HepG2 (cell line): Measurements from ENCODE around the gene UTP25. TPM values are rescaled to one million over a fixed set of nuclear protein-coding genes. Genes with fewer than 3 reads are reported as not detected.

Source experiments
- ATAC-seq: fragments of 200-7000 bp; cut with Tn5 transposase; 3 replicates; pipeline ENCODE4 v1.9.1; 2020; ENCODE audit warnings: mild to moderate bottlenecking, moderate library complexity
- BruUV-seq: library from RNA; stranded (reverse); fragments of 400-500 nt; replicated peaks from 2 replicates; lab custom pipeline; 2021; lab: Mats Ljungman, UMichigan
- CTCF ChIA-PET: fragments of 300-600 bp; formaldehyde crosslinking; extraction: SDS; loops from one replicate; lab custom pipeline; 2021; ENCODE audit warnings: low total read pairs, inconsistent platforms, low intra/inter-chr PET ratio; lab: Yijun Ruan, JAX
- POLR2A ChIA-PET: fragments of 350-600 bp; sonication (Branson Sonifier 250); formaldehyde crosslinking; loops from one replicate; lab custom pipeline; 2020; ENCODE audit warnings: antibody characterized with exemption, inconsistent platforms; lab: Yijun Ruan, JAX
- DNase-seq: peaks from one replicate; pipeline ENCODE4 v3.0.0-alpha.2; 2015; ENCODE audit warnings: low spot score
- FAIRE-seq: peaks from 3 replicates; lab custom pipeline; 2011; peaks lifted over from hg19 to GRCh38; lab: Jason Lieb, UNC
- H2AFZ ChIP-seq: one replicate; pipeline ENCODE4 v1.6.1; 2011; ENCODE audit warnings: low read length, inconsistent platforms
- H3K27ac ChIP-seq: fragments of 300-600 bp; 3 replicates; pipeline ENCODE4 v1.8.0; 2011; ENCODE audit warnings: mixed run types, mild to moderate bottlenecking, mixed read lengths, low read length, inconsistent platforms; ENCODE audit not compliant: insufficient read depth; ENCODE audit errors: extremely low read length
- H3K27me3 ChIP-seq, 2 experiments: fragments of 200-600 bp in 1 of 2; 2 replicates in 1 of 2; 3 replicates in 1 of 2; pipeline versions ENCODE4 v1.6.0 to v1.8.0; 2011; ENCODE audit warnings: low read length in 2 of 2, mild to moderate bottlenecking in 2 of 2, moderate library complexity in 2 of 2, inconsistent platforms in 1 of 2; ENCODE audit not compliant: insufficient read depth in 2 of 2, control insufficient read depth in 1 of 2
- H3K36me3 ChIP-seq, 2 experiments: fragments of 200-600 bp in 1 of 2; replicated peaks in 1 of 2; 2 replicates in 1 of 2; 3 replicates in 1 of 2; pipeline versions ENCODE4 v1.5.1 to v1.8.0; 2011; ENCODE audit warnings: low read length in 2 of 2, inconsistent platforms in 1 of 2; ENCODE audit not compliant: insufficient read depth in 2 of 2, control insufficient read depth in 1 of 2
- H3K4me1 ChIP-seq: 2 replicates; pipeline ENCODE4 v1.5.1; 2012; ENCODE audit warnings: low read length, inconsistent platforms; ENCODE audit not compliant: insufficient read depth
- H3K4me2 ChIP-seq: 2 replicates; pipeline ENCODE4 v1.6.0; 2011; ENCODE audit warnings: low read depth, low read length, inconsistent platforms
- H3K4me3 ChIP-seq, 3 experiments: fragments of 200-600 bp in 1 of 3; sonication (generic), shearing (Covaris generic) in 1 of 3; replicated peaks in 1 of 3; 2 replicates each; pipeline ENCODE4 v1.5.1; 2011 to 2016; ENCODE audit warnings: low read length in 3 of 3, inconsistent platforms in 2 of 3, low read depth in 2 of 3, mild to moderate bottlenecking in 2 of 3, control low read depth in 1 of 3, mixed read lengths in 1 of 3; ENCODE audit not compliant: insufficient read depth in 1 of 3
- H3K79me2 ChIP-seq: one replicate; pipeline ENCODE4 v1.6.1; 2011; ENCODE audit warnings: low read length, inconsistent platforms; ENCODE audit not compliant: insufficient read depth
- H3K9ac ChIP-seq: 2 replicates; pipeline ENCODE4 v1.6.0; 2011; ENCODE audit warnings: mild to moderate bottlenecking, low read depth, low read length, inconsistent platforms; ENCODE audit not compliant: insufficient read depth
- H3K9me3 ChIP-seq: 2 replicates; pipeline ENCODE4 v1.5.1; 2012; ENCODE audit warnings: mild to moderate bottlenecking, low read length
- H4K20me1 ChIP-seq: 2 replicates; pipeline ENCODE4 v1.6.0; 2011; ENCODE audit warnings: inconsistent platforms, mild to moderate bottlenecking, low read length, moderate library complexity; ENCODE audit not compliant: insufficient read depth
- ATF7 ChIP-seq, 2 experiments: fragments of 450-650 bp in 1 of 2; sonication (generic) in 1 of 2; formaldehyde crosslinking in 1 of 2; IDR thresholded peaks; 2 replicates each; pipeline versions ENCODE4 v1.4.0 to v1.6.1; 2016 to 2020; ENCODE audit warnings: antibody characterized with exemption in 1 of 2, mild to moderate bottlenecking in 1 of 2, missing genetic modification reagents in 1 of 2
- CHD2 ChIP-seq: IDR thresholded peaks from 2 replicates; pipeline ENCODE4 v1.6.1; 2011; ENCODE audit warnings: low read depth, low read length, improper control_type of control experiment
- FOXO1 ChIP-seq: sonication (generic); formaldehyde crosslinking; IDR thresholded peaks from 2 replicates; pipeline ENCODE4 v1.4.0; 2020; ENCODE audit warnings: missing genetic modification reagents
- GATAD2A ChIP-seq: IDR thresholded peaks from 2 replicates; pipeline ENCODE4 v1.6.1; 2016
- HMG20B ChIP-seq: conservative IDR thresholded peaks from 2 replicates; pipeline ENCODE4 v1.6.1; 2016; ENCODE audit warnings: missing genetic modification reagents, missing compliant biosample characterization
- JUN ChIP-seq: sonication (generic); formaldehyde crosslinking; IDR thresholded peaks from 2 replicates; pipeline ENCODE4 v1.4.0; 2020; ENCODE audit warnings: mild to moderate bottlenecking, missing genetic modification reagents
- MBD4 ChIP-seq: IDR thresholded peaks from 2 replicates; pipeline ENCODE4 v1.6.1; 2012; ENCODE audit warnings: low read length, inconsistent platforms, borderline replicate concordance
- NFYB ChIP-seq: sonication (generic); formaldehyde crosslinking; IDR thresholded peaks from 2 replicates; pipeline ENCODE4 v1.4.0; 2020; ENCODE audit warnings: missing genetic modification reagents
- PITX1 ChIP-seq: sonication (generic); formaldehyde crosslinking; IDR thresholded peaks from 2 replicates; pipeline ENCODE4 v1.5.1; 2020; ENCODE audit warnings: mild to moderate bottlenecking, missing genetic modification reagents
- RFX1 ChIP-seq: fragments of 450-650 bp; IDR thresholded peaks from 2 replicates; pipeline ENCODE4 v1.6.1; 2017
- SIX4 ChIP-seq: sonication (generic); formaldehyde crosslinking; IDR thresholded peaks from 2 replicates; pipeline ENCODE4 v1.4.0; 2020; ENCODE audit warnings: missing genetic modification reagents
- SRSF1 ChIP-seq: fragments of 200-400 bp; formaldehyde crosslinking; optimal IDR thresholded peaks from 2 replicates; pipeline ENCODE3; 2017; ENCODE audit warnings: mild to moderate bottlenecking, low read depth, low read length, moderate library complexity
- TBL1XR1 ChIP-seq: fragments of 150-350 bp; IDR thresholded peaks from 2 replicates; pipeline ENCODE4 v1.6.1; 2014; ENCODE audit warnings: borderline replicate concordance, low read length; ENCODE audit not compliant: partially characterized antibody
- U2AF2 ChIP-seq: fragments of 200-400 bp; formaldehyde crosslinking; IDR thresholded peaks from 2 replicates; pipeline ENCODE4 v1.6.1; 2017; ENCODE audit warnings: low read depth, mild to moderate bottlenecking, low read length
- ZBTB20 ChIP-seq: sonication (generic); formaldehyde crosslinking; IDR thresholded peaks from 2 replicates; pipeline ENCODE4 v1.8.1; 2023; ENCODE audit warnings: missing genetic modification reagents, low read depth, mild to moderate bottlenecking, borderline replicate concordance
- ZBTB43 ChIP-seq: sonication (generic); formaldehyde crosslinking; conservative IDR thresholded peaks from 2 replicates; pipeline ENCODE4 v1.4.0; 2020; ENCODE audit warnings: missing genetic modification reagents
- ZFP36 ChIP-seq: fragments of 150-350 bp; IDR thresholded peaks from 2 replicates; pipeline ENCODE4 v1.6.1; 2018; ENCODE audit warnings: borderline replicate concordance, low read length, low read depth; ENCODE audit not compliant: partially characterized antibody
- ZFP91 ChIP-seq: sonication (generic); formaldehyde crosslinking; IDR thresholded peaks from 2 replicates; pipeline ENCODE4 v1.9.0; 2022; ENCODE audit warnings: missing genetic modification reagents, mild to moderate bottlenecking, borderline replicate concordance
- ZFYVE20 ChIP-seq: sonication (generic); formaldehyde crosslinking; IDR thresholded peaks from 2 replicates; pipeline ENCODE4 v1.8.0; 2023; ENCODE audit warnings: low read depth, mild to moderate bottlenecking, moderate library complexity, missing genetic modification reagents, borderline replicate concordance
- ZNF746 ChIP-seq: sonication (generic); formaldehyde crosslinking; IDR thresholded peaks from 2 replicates; pipeline ENCODE4 v1.8.0; 2022; ENCODE audit warnings: mild to moderate bottlenecking, missing genetic modification reagents
- WGBS: methylation state at CpG from one replicate; pipeline ENCODE4 v1.1.6; 2017; ENCODE audit warnings: low lambda C conversion rate; 5-methylcytosine and 5-hydroxymethylcytosine counted together
- in situ Hi-C: cut with HindIII; loops from 2 replicates; pipeline ENCODE4 v1.10.0; 2017; ENCODE audit warnings: low pct_unique_long_range_greater_than_20kb; ENCODE audit not compliant: extremely low pct_ligation_motif_present
- intact Hi-C: fragments of 100-400 bp; cut with micrococcal nuclease; formaldehyde crosslinking; loops from one replicate; pipeline ENCODE4 v1.10.0; 2022; ENCODE audit not compliant: unreplicated experiment
- polyA plus RNA-seq, 8 experiments: library from polyadenylated mRNA; depleted of rRNA in 3 of 8; stranded (reverse) in 7 of 8; unstranded in 1 of 8; fragments of >200 nt; fragmentation: Illumina TruSeq in 4 of 8; extraction: Trizol in 4 of 8; gene quantifications; 2 replicates each; pipeline versions ENCODE4 v1.2.1 to v1.2.3, GENCODE V29; 2011 to 2016; ENCODE audit warnings: low read depth in 4 of 8, missing spikeins in 1 of 8, mixed read lengths in 1 of 8; ENCODE audit not compliant: insufficient read depth in 1 of 8
- total RNA-seq, 5 experiments: library from RNA; depleted of rRNA; stranded (reverse); fragments of >200 nt; fragmentation: Illumina TruSeq; extraction: Trizol; gene quantifications; 2 replicates each; pipeline ENCODE4 v1.2.3, GENCODE V29; 2016; ENCODE audit warnings: low read depth in 1 of 5

The UTP25 gene
- total and polyA plus RNA-seq, 2 of the 13 experiments (the other 11 are each of a cell fraction or from before 2014, with no cell fraction given), result 4.8 to 5.7 TPM

DNA sequence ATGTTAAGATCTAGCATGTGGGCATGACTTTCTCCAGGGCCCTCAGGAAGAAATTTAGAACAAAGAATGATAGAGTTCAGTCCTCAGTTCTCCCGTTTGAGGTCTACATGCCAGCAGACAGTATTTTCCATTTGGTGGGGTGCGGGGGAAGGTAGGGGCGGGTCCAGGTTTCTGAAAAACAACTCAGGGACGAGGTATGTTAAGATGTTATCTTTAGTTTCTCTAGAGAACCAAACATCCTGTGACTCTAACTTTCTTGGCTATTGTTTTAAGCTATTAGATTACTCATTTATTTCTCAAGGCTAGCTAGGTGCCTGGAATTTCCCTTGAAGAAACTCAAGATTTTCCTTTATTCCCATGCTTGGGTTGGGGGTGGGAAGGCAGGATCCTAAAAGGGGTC lies 67.9 kb downstream of the UTP25 start:
- no peak for FAIRE-seq
- TF ChIP-seq SIX4 (no peak), GATAD2A (CRISPR knock-in tag) (no peak), CHD2 (no peak), ZFP91 (no peak), ZFP36 (no peak), TBL1XR1 (no peak), ATF7 (IDR thresholded peaks at IDR 0.05) (no peak), ATF7 (CRISPR knock-in tag; IDR thresholded peaks at IDR 0.05) (no peak), U2AF2 (no peak), MBD4 (no peak), HMG20B (CRISPR knock-in tag) (no peak), SRSF1 (no peak), PITX1 (no peak), RFX1 (no peak), ZFYVE20 (CRISPR knock-in tag) (no peak), ZNF746 (CRISPR knock-in tag) (no peak), JUN (CRISPR knock-in tag) (no peak), ZBTB43 (CRISPR knock-in tag) (no peak), NFYB (CRISPR knock-in tag) (no peak), FOXO1 (CRISPR knock-in tag) (no peak), ZBTB20 (no peak)
- TF ChIP-seq, all 625 proteins: peak for 0
- H2AFZ ChIP-seq, result no peak overlapping the region
- no peaks in the 10 kb centered on the region for H3K9me3 ChIP-seq
- H3K27ac ChIP-seq, result no peak overlapping the region
- DNase-seq (no peak), ATAC-seq (no peak)
- POLR2A ChIA-PET, result no interaction called here
- H3K9ac ChIP-seq, result no peak overlapping the region
- H3K4me2 ChIP-seq, result no peak overlapping the region
- no peaks in the 10 kb centered on the region for H3K27me3 ChIP-seq
- CTCF ChIA-PET, result no interaction called here
- no peak overlapping the region for H3K4me3 ChIP-seq
- intact Hi-C loops (no loop called here), in situ Hi-C loops (no loop called here)
- H3K4me1 ChIP-seq, result no peaks in the 10 kb centered on the region
- no peaks in the 10 kb centered on the region for H3K36me3 ChIP-seq
- H3K79me2 ChIP-seq, result no peaks in the 10 kb centered on the region
- no TSS peak for BruUV-seq
- H4K20me1 ChIP-seq, result no peaks in the 10 kb centered on the region
- WGBS, result 0% methylated on average over 4 of the region's 4 CpGs
